HG02571 (cell line): ENCODE data around the gene IL17REL.

Source experiments
- ATAC-seq: cut with Tn5 transposase; IDR thresholded peaks from one replicate; pipeline ENCODE4 v1.9.1; 2021; ENCODE audit warnings: mild to moderate bottlenecking, moderate library complexity; ENCODE audit not compliant: unreplicated experiment

Gene IL17REL

DNA sequence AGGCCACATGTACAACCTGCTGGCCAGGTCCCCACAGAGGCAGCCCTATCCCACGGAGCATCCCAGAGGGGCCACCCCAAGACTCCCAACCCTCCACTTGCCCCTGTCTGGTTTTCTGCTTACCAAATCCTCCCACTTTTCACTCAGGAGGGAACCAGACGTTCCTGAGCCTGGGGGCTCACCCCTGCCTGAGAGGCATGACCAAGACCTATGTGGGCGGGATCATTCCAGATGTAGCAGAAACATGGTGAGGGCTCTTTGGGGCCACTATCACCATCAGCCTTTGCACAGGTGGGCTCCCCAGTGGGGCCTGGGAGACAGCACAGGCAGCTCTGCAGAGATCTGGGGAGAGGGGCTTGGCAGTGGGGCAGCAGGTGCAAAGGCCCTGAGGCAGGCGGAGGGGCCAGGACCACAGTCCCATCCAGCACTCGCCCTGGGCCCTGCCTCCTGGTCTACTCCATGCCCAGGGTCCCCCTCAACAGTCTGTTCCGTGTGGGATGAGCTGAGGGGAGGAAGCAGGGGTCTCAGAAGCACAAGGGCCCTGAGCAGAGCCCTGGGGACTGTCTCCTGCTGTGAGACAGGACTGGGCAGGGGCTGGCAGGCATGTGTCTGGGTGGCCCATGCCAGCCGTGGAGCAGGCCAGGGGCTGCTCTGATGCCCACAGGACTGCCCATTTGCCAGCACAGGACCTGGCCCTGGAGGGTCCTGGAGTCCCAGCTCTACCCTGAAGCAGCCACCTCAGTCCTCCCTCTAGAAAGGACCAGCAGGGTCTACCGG, 42.6 kb downstream of the IL17REL start:
- no peak for ATAC-seq

DNA sequence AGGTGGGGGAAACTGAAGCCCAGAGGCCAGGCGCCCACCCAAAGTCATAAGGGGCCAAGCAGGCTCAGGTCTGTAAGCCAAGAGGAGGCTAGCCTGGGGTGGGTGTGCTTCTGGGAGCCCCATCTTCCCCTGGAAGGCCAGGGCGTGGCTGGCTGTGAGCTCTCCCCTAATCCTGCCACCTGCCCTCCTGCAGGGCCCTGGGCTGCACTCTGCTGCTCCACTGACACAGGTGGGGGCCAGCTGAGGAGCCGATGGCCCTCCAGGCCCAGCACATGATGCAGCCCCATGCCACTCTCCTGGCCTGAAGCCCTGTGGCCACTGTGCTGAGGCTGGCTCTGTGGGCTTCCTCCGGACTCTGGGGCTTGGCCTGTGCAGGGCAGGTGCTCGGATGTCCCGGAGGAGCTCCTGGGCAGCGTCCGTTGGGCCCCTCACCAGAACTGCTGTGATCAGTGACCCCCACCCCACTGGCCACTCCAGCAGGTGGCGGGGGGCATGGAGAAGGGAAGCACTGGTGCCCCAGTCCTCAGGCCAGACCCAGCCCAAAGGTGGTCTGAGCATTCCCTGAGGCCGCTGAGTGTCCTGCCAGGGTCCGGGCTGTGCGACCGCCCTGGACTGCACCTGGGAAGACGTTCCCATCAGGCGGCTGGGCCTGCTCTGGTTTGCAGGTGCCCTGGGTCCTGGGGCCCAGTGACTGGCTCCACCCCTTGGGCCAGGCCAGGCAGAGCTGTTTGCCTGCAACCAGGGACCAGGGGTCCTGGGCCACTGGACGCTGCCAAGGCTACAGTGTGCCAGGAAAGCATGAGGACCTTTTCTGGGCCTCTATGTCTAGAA, 43.5 kb downstream of the IL17REL start:
- ATAC-seq: no peak

DNA sequence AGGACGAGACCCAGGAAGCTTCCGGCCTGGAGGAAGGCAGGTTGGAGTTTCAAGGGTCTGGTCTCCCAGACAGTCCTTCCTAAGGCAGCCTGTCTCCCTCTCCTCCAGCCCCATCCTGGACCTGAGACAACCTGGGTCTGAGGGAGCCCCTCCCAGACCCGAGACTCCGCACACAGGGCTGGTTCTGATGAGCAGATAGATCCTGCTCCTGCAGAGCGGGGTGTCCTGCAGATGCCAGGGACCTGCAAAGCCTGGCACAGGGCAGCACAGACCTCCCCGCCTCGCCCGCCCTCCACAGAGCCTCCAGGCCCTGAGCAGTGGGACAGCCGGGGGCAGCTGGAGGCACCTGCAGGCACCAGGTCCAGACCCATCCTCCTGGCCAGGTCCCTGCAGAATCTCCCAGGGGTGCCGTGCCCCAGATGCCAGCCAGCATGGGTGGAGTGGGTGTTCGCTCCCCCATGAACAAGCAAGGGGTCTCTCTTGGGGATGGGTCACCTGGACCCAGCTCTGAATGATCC, 44.2 kb downstream of the IL17REL start:
- no peak for ATAC-seq

DNA sequence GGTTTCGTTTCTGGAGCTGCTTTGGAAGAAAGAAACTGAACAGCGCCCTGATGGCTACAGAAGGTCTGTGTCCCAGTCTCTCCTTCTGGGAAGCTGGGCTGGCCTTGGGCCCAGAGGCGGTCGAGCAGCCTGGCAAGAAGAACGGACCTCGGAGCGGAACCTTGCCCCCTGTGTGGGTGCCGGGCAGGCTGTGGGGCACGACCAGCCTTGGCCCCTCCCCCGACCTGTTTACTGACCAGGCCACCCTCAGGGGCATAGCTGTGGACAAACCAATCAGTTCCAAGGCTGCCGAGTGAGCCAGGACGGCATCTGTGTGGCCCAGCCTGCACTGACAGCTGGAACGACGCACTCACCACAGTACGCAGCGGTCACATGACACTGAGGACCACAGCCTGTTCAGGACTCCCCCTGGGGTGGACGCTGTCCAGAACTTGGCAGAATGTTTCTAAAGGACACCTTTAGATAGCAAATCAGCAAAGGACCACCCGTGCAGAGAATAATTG, 44.8 kb downstream of the IL17REL start:
- ATAC-seq: no peak

DNA sequence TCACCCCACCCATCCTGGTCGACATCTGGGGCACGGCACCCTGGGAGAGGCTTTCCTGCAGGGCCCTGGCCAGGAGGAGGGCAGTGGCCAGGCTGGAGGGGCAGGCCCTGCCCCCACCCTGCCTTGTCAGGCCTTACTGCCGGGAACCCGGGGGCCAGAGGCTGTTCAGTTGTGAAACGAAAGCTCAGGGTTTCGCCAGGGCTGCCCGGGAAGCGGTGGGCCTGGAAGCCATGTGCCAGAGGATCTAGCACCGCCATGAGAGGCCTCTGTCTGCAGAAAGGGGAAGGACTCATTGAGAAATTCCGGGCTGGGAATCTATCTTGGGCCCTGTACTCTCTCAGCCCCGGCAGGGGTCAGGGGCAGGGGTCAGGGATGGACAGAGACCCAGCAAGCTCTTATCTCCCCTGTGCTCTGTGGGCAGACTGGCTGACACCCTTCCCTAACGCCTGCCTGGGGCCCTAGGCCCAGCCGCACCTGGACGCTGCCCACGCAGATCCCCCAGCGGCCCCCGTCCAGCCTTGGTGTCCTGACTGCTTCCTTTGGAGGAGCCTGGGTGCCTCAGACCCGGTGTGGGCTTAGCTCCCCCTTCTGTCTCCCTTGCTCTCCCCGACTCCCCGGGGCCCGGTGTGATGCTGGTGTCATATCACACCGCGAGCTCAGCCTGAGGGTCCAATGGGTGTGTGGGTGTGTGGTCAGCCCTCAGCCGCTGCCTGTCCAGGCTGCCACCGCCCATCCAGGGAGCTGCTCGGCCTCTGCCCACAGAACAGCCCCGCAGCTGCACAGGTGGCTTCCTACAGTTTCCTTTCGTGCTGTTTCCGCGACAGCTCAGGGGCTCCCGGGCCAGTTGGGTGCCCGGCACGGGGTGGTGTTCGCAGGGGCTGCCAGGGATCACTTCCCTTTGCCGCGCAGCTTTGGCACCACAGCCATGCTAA, 45.5 kb downstream of the IL17REL start:
- ATAC-seq: no peak

DNA sequence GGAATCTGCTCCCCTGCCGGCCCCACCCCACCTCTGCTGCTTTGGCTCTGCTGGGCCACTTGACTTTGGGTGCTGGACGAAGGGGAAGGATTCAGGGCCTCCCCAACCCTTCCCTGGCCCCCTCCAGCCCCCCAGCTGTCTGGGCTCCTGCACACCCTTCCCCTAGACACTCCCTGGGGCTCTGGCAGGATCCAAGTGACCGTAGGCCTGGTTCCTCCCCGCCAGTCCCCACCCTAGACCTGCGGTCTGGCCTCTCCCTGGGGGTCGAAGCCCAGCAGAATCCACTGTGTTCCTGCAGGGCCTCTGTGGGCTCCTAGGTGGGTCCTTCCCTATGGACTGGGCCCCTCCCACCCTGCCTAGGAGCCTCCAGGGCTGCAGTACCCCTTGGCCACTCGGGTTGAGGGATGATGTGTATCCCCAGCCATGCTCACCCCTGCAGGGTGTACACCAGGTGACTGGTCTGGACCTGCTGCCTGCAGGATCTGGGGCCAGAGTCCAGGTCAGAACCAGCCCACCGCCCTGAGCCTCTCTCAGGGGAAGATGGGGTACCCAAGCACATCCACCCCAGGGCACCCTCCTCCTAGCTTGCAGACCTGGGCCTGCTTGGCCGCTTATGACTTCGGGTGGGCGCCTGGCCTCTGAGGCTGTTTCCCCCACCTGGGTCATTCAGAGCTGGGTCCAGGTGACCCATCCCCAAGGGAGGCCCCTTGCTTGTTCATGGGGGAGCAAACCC, 46.4 kb downstream of the IL17REL start:
- no peak for ATAC-seq

DNA sequence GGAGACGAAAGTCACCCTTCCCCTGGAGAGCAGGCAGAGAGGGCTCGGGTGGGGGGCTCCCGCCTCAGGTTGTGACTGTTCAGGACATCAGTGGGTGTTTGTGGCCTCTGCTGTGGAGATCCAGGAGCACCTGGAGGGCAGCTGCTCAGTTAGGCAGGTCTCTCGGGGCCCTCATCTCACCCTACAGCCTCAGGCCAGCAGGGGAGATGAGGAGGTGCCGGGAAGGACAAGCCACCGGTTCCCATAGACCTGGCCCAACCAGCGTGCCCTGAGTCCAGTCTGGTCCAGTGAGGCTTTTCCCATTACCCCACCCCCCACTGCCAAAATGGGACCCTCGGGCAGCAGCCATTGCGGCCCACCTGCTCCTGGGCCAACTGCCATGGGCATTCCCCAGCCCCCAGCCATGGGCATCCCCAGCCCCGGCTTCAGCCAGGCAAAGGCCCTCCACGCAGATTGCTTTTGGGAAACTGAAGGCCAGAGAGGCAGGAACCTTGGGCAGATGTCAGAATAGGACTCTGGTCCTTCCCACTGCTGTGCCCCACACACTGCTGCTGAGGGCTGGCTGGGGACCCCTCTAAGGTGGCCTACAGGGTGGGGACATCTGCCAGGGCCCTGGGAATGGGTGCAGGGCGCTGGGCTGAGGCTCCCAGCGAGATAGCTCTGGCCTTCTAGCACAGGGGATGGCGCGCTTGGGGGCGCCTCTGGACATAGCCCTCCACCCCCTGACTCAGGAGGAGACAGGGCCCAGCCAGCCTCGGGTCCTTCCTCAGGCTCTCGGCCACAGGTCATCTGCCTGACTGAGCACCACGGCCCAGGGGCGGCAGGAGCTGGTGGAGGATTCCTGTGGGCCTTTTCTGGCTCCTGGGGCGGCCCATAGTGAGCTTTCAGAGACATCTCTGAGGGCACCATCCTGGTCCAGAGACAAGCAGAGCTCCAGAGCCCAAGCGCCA, 47.2 kb downstream of the IL17REL start:
- no peak for ATAC-seq

DNA sequence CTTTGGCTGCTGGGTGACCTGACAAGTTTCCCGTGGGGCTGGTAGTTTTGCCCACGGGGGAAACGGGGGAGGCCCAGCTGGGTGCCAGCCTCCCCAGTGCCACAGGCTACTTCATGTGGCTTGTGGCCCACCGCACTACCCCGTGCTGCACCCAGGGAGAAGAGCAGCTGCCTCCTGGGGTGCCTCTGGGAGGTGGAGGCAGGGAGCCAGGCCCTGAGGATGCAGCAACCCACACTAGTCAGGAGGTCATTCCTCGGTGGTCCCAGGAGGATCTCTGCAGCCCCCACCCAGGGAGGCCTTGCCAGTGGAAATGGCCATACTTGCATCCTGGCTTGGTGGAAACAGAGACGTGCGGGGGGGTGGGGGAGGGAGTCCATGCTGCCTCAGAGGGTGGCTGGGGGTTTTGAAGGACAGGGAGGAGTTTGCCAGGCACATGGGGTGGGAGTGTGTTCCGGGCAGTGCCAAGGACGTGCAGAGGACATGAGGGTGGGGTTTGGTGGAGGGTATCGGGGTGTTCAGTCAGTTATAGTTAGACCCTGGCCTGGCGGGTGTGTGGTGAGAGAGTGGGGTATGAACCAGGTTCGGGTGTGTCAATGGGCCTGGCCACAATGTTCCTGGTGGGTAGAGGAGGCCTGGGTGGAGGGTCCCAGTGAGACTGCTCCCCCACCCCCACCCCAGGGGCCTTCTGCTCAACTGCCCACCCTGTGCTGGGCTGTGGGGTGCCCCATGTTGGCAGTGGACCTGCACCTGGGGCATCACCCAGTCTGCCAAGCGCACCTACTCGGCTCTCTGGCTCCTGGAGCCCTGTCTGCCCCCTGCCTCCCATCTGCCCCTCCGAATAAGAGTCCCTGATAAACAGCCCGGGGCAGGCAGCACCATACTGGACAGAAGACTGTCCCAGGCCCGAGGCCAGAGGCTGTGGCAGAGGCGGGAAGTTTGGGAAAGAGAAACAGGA, 48.2 kb downstream of the IL17REL start:
- no peak for ATAC-seq

DNA sequence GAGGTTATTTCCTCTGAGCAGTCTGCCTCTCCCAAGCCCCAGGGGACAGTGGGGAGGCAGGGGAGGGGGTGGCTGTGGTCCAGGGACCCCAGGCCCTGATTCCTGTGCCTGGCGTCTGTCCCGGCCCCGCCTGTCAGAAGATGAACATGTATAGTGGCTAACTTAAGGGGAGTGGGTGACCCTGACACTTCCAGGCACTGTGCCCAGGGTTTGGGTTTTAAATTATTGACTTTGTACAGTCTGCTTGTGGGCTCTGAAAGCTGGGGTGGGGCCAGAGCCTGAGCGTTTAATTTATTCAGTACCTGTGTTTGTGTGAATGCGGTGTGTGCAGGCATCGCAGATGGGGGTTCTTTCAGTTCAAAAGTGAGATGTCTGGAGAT, 48.9 kb downstream of the IL17REL start:
- ATAC-seq: no peak

DNA sequence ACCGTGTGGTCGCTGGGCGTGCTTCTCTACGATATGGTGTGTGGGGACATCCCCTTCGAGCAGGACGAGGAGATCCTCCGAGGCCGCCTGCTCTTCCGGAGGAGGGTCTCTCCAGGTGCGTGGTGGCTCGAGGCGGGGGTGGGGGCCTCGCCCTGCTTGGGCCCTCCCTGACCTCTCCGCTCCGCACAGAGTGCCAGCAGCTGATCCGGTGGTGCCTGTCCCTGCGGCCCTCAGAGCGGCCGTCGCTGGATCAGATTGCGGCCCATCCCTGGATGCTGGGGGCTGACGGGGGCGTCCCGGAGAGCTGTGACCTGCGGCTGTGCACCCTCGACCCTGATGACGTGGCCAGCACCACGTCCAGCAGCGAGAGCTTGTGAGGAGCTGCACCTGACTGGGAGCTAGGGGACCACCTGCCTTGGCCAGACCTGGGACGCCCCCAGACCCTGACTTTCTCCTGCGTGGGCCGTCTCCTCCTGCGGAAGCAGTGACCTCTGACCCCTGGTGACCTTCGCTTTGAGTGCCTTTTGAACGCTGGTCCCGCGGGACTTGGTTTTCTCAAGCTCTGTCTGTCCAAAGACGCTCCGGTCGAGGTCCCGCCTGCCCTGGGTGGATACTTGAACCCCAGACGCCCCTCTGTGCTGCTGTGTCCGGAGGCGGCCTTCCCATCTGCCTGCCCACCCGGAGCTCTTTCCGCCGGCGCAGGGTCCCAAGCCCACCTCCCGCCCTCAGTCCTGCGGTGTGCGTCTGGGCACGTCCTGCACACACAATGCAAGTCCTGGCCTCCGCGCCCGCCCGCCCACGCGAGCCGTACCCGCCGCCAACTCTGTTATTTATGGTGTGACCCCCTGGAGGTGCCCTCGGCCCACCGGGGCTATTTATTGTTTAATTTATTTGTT, 49.6 kb downstream of the IL17REL start:
- no peak for ATAC-seq

DNA sequence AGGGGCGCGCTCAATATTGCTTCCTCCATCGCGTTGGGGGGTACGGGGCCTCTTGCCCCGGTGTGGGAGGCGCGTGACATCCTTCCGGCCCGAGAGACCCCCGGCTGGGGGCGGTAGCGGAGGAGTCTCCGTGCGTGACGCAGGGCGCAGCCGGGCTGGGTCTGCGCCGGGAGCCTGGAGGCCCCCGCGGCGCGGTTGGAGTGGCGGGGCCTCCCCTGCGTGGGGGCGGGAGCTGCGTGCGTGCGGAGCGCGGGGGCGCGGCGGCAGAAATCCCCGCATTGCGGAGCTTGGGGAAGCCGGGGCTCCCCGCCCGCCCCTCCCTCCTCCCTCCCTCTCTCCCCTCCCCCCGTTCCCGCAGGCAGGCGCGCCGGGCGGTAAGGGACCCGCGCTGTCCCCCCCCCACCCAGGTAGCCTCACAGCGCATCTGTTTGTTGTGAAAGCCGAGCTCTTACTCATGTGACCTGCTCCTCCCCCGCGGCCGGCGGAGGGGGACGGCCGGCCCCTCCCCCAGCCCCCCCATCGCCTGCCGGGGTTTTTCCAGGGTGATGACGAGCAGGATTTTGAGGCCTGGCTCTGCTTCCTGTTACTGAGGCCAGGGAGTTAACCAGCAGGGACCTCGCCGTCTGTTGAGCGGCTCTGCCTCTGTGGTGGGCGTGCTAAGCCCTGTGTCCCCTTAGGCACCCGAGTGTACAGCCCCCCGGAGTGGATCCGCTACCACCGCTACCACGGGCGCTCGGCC, 50.4 kb downstream of the IL17REL start:
- ATAC-seq: no peak

DNA sequence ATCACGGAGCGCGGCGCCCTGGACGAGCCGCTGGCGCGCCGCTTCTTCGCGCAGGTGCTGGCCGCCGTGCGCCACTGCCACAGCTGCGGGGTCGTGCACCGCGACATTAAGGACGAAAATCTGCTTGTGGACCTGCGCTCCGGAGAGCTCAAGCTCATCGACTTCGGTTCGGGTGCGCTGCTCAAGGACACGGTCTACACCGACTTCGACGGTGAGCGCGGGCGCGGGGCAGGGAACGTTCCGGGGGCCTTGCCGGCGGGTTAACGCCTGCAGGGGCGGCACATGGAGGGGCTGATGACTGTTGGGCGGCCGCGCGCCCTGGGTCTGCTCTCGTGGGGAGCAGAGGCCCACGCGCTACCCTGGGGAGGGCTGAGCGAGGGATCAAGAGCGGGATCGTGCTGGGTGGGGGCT, 51.0 kb downstream of the IL17REL start:
- no peak for ATAC-seq

DNA sequence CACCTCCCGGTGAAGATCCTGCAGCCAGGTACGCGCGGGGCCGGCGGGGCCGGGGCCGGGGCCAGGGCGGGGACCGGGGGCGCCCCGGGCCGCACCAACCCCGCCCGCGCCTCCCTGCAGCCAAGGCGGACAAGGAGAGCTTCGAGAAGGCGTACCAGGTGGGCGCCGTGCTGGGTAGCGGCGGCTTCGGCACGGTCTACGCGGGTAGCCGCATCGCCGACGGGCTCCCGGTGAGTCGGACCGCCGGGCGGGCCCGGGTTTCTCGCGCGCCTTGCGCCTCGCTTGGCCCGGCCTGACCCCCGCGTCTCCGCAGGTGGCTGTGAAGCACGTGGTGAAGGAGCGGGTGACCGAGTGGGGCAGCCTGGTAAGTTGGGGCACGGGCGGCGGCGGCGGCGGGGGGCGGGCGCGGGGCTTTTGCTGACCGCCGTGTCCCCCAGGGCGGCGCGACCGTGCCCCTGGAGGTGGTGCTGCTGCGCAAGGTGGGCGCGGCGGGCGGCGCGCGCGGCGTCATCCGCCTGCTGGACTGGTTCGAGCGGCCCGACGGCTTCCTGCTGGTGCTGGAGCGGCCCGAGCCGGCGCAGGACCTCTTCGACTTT, 51.5 kb downstream of the IL17REL start:
- no peak for ATAC-seq

DNA sequence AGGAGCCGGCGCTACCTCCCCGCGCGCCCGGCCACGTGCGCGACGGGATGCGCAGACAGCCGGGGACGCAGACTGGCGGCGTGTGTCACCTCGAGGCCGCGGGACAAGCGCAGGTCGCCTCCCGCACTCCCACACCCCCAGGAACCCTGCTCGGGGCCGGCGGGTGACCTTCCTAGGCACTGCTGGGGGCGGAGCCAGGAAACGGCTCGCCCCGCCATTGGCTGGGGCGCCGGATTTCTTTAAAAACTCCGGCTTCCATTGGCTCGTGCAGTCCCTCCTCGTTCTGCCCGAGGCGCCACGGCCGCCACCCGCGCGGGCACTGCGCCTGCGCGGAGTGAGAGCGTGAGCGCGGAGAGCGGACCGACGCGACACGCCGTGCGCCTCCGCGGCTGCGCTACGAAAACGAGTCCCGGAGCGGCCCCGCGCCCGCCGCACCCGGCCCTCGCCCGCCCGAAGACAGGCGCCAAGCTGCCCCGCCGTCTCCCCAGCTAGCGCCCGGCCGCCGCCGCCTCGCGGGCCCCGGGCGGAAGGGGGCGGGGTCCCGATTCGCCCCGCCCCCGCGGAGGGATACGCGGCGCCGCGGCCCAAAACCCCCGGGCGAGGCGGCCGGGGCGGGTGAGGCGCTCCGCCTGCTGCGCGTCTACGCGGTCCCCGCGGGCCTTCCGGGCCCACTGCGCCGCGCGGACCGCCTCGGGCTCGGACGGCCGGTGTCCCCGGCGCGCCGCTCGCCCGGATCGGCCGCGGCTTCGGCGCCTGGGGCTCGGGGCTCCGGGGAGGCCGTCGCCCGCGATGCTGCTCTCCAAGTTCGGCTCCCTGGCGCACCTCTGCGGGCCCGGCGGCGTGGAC, 52.2 kb downstream of the IL17REL start, which contains the start of gene PIM3:
TSS of gene PIM3 (plus strand) at position 614 of the 846 bp plus-strand sequence. CDS start at position 790, 176 bp downstream.
- ATAC-seq: peak; percentile 56

DNA sequence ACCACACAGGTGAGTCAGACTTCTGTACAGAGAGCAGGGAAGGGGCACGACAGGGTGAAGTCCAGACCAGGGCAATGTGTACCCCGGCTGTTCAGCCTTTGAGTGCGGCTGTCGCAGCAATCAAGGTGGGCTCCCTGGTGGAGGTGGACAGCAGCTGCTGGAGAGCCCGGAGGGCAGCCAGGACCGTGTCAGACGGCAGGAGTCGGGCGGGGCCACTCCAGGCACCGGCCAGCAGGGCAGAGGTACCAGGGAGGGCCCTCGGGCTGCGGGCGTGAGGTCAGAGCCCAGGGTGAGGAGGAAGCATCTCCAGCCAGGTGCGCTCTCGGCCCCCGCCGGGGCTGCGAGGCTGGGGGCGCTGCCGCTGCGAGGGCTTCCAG, 52.8 kb downstream of the IL17REL start:
- peak; percentile 4 for ATAC-seq
